Measurements from ENCODE around the gene POLH. TPM values are rescaled to one million over a fixed set of nuclear protein-coding genes. Genes with fewer than 3 reads are reported as not detected.
A peak's percentile ranks its signal among the peaks of the same experiment; 100 is the strongest.

The POLH gene
- total and polyA plus RNA-seq, 9 of the 15 experiments (the other 6 are each of a cell fraction or from before 2014, with no cell fraction given): 5.8 to 31.6 (median 20.6) TPM

GRCh38 chr6:43622541-43622940 lies 46.6 kb downstream of the POLH start (continued):
- TF ChIP-seq USF1 (CRISPR knock-in tag; IDR thresholded peaks at IDR 0.05): no peak

GRCh38 chr6:43623880-43624785 lies 48.1 kb downstream of the POLH start:
- peak overlapping the region in 1 of 2 experiments; percentile 59; a peak in 2 of 4 replicates for H3K9ac ChIP-seq (ENCODE audit: insufficient read depth in 1 of 2, low read depth in 2 of 2, low read length in 2 of 2)
- H4K20me1 ChIP-seq (replicated peaks; ENCODE audit: control insufficient read depth, insufficient read depth, low read length): 0 out of 2 replicates have a peak, but pooled peaks cover 7% of the 10 kb centered on the region
- DNase-seq (ENCODE audit: extremely low read depth in 1 of 4, low spot score in 3 of 4) (no peak), FAIRE-seq (no peak), ATAC-seq (no peak)
- no peak overlapping the region; the same call in 2 of the 3 replicates for H3K27ac ChIP-seq (ENCODE audit: extremely low read depth, low read depth, low read length)
- peaks cover 53% of the 10 kb centered on the region for H3K79me2 ChIP-seq (ENCODE audit: control insufficient read depth, insufficient read depth, low read length)
- no TSS peak for BruUV-seq (replicated peaks)
- no peak overlapping the region for H3K4me2 ChIP-seq (ENCODE audit: insufficient read depth, low read length)
- H3K9me3 ChIP-seq (replicated peaks; ENCODE audit: control insufficient read depth, insufficient read depth, low read depth, low read length): no peaks in the 10 kb centered on the region
- no peak overlapping the region for H3K4me3 ChIP-seq
- WGBS (ENCODE audit: insufficient coverage, low coverage, missing lambda C conversion rate): 93% methylated on average over 12 of the region's 12 CpGs
- in situ Hi-C loops (cut with MboI): no loop called here
- H3K36me3 ChIP-seq (ENCODE audit: control insufficient read depth, insufficient read depth, low read length): peaks cover 83% of the 10 kb centered on the region
- POLR2A ChIA-PET: interaction anchor here (0.6 to 7.9 kb wide), 11 partner anchors 8 to 1313 kb away, joined by 3 to 135 read pairs (median 4); partner anchors contain the start of gene MAD2L1BP
- no peaks in the 10 kb centered on the region for H3K27me3 ChIP-seq (ENCODE audit: control insufficient read depth in 2 of 2, insufficient read depth in 2 of 2, low read length in 2 of 2)
- peaks cover 21 to 23% of the 10 kb centered on the region in 2 experiments for H3K4me1 ChIP-seq (replicated peaks in 1 of 2; ENCODE audit: control insufficient read depth in 2 of 2, insufficient read depth in 2 of 2, low read length in 2 of 2)
- intact Hi-C loops (cut with micrococcal nuclease): no loop called here
- no peak overlapping the region for H2AFZ ChIP-seq (ENCODE audit: low read depth, low read length)
- CTCF ChIA-PET (ENCODE audit: low intra/inter-chr PET ratio): interaction anchor here (0.6 to 1.1 kb wide), 3 partner anchors 10 to 458 kb away, joined by 3 read pairs; no protein-coding TSS in a partner anchor
- H3K9me1 ChIP-seq (ENCODE audit: control insufficient read depth, insufficient read depth, low read length): peaks cover 13% of the 10 kb centered on the region
- TF ChIP-seq KAT7 (CRISPR knock-in tag; IDR thresholded peaks at IDR 0.05; ENCODE audit: borderline replicate concordance) (no peak), NR2F6 (CRISPR knock-in tag; IDR thresholded peaks at IDR 0.05) (no peak), SRSF1 (IDR thresholded peaks at IDR 0.05; ENCODE audit: low read depth, low read length) (no peak), ZBTB17 (CRISPR knock-in tag; IDR thresholded peaks at IDR 0.05) (no peak), DIDO1 (tag; IDR thresholded peaks at IDR 0.05; ENCODE audit: low read depth) (no peak), ZNF740 (CRISPR knock-in tag; IDR thresholded peaks at IDR 0.05) (no peak), ZNF740 (tag; IDR thresholded peaks at IDR 0.05) (no peak), POLR2B (IDR thresholded peaks at IDR 0.05; ENCODE audit: low read depth, partially characterized antibody) (peak; percentile 50), FOXA3 (CRISPR knock-in tag; conservative IDR thresholded peaks at IDR 0.05 in 1 of 2, IDR thresholded peaks at IDR 0.05 in 1 of 2) (no peak), GABPB1 (CRISPR knock-in tag; IDR thresholded peaks at IDR 0.05) (no peak), MCM3 (IDR thresholded peaks at IDR 0.05) (no peak), BHLHE40 (IDR thresholded peaks at IDR 0.05; ENCODE audit: low read length) (no peak), POLR2A (conservative IDR thresholded peaks at IDR 0.05) (peak; percentile 53), FOXA1 (IDR thresholded peaks at IDR 0.05; ENCODE audit: borderline replicate concordance) (no peak), ZNF717 (CRISPR knock-in tag; IDR thresholded peaks at IDR 0.05) (no peak), RBFOX2 (IDR thresholded peaks at IDR 0.05; ENCODE audit: low read depth, low read length) (peak; percentile 80)
